Measurements from ENCODE around the gene RIC8B.

The RIC8B gene

DNA sequence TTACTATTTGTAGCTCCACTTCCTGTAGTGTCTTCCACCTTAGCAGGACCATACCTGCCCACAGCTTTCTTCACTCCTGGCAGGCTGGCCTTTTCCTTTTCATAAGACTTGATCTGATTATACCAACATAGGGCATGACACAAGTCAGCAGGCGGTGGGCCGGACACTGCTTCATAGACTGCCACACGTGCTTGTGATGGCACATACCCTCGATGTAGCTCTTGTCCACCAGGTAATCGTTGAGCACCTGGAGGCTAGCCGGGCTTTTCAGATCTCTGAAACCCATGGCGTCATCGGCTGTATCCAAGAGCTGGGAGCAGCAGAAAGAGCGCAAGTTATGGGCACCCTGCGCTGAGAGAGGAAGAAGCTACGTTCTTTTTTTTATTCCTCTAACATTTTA lies 127.6 kb downstream of the RIC8B start:
- DNase-seq: no peak
- Histone ChIP-seq H3K27ac (ENCODE audit: low read length) (no peak overlapping the region), H3K4me2 (ENCODE audit: low read depth, low read length) (no peak overlapping the region), H3K4me3 (ENCODE audit: low read length) (no peak overlapping the region), H3K4me1 (ENCODE audit: low read length) (no peaks in the 10 kb centered on the region), H2AFZ (ENCODE audit: low read length) (no peak overlapping the region), H4K20me1 (ENCODE audit: insufficient read depth, low read length) (no peaks in the 10 kb centered on the region), H3K36me3 (replicated peaks; ENCODE audit: insufficient read depth, low read length) (no peaks in the 10 kb centered on the region), H3K27me3 (replicated peaks; ENCODE audit: insufficient read depth, low read length) (no peaks in the 10 kb centered on the region), H3K9me3 (replicated peaks; ENCODE audit: insufficient read depth, low read length) (no peaks in the 10 kb centered on the region), H3K9me2 (replicated peaks; ENCODE audit: insufficient read depth, low read length) (no peaks in the 10 kb centered on the region), H3K79me2 (ENCODE audit: low read length) (no peaks in the 10 kb centered on the region), H3K9ac (ENCODE audit: low read length) (no peak overlapping the region), H3F3A (ENCODE audit: insufficient read depth, low read length) (no peaks in the 10 kb centered on the region)
- TF ChIP-seq EZH2 (optimal IDR thresholded peaks at IDR 0.05; ENCODE audit: low read depth, low read length) (no peak), EZH2phosphoT487 (IDR thresholded peaks at IDR 0.05; ENCODE audit: low read length) (no peak)
- TF ChIP-seq, protein P1, sequence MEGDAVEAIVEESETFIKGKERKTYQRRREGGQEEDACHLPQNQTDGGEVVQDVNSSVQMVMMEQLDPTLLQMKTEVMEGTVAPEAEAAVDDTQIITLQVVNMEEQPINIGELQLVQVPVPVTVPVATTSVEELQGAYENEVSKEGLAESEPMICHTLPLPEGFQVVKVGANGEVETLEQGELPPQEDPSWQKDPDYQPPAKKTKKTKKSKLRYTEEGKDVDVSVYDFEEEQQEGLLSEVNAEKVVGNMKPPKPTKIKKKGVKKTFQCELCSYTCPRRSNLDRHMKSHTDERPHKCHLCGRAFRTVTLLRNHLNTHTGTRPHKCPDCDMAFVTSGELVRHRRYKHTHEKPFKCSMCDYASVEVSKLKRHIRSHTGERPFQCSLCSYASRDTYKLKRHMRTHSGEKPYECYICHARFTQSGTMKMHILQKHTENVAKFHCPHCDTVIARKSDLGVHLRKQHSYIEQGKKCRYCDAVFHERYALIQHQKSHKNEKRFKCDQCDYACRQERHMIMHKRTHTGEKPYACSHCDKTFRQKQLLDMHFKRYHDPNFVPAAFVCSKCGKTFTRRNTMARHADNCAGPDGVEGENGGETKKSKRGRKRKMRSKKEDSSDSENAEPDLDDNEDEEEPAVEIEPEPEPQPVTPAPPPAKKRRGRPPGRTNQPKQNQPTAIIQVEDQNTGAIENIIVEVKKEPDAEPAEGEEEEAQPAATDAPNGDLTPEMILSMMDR (IDR thresholded peaks at IDR 0.05; ENCODE audit: low read length): no peak

DNA sequence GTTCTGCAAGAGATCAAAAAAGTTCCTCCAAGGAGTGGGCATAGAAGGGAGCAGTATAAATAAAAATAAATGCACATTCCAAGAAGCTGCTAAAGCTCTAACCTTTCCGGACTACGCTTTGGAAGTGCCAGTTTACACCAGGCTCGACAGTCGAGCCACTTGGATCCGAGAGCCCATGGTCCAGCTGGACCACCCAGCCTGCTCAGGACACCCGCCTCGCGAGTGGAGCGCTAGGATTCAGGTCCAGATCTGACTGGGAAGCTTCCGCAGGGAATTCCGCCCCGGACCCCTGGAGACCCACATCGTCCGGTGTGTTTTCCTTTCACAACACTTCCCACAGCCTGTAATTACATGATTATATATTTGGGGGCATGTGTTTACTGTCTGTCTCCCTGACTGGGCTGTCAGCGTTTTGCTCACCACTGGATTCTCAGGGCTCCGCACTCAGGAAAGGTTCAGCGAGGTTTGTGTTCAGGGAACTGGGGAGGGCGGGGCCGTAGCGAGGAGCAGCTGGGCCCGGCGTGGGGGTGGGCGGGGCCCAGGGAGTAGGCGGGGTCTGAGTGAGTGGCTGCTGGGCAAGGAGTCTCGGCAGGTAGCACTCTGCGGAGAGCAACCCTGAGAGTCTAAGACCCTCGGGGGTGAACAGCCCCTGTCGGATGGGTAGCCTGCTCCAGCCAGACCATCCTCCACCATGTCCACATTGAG lies 128.9 kb downstream of the RIC8B start:
- H3K9ac ChIP-seq (ENCODE audit: low read length): no peak overlapping the region
- TF ChIP-seq, protein P1 (IDR thresholded peaks at IDR 0.05; ENCODE audit: low read length): no peak
- no peaks in the 10 kb centered on the region for H3K27me3 ChIP-seq (replicated peaks; ENCODE audit: insufficient read depth, low read length)
- peak overlapping the region; percentile 84 for H3K4me2 ChIP-seq (ENCODE audit: low read depth, low read length)
- H3K27ac ChIP-seq (ENCODE audit: low read length): no peak overlapping the region
- DNase-seq: peak; percentile 81
- H3F3A ChIP-seq (ENCODE audit: insufficient read depth, low read length): no peaks in the 10 kb centered on the region
- no peaks in the 10 kb centered on the region for H3K9me3 ChIP-seq (replicated peaks; ENCODE audit: insufficient read depth, low read length)
- peak overlapping the region; percentile 33 for H2AFZ ChIP-seq (ENCODE audit: low read length)
- H3K4me3 ChIP-seq (ENCODE audit: low read length): peak overlapping the region; percentile 38; the same call in 1 of the 2 replicates
- H3K4me1 ChIP-seq (ENCODE audit: low read length): no peaks in the 10 kb centered on the region
- no peaks in the 10 kb centered on the region for H3K9me2 ChIP-seq (replicated peaks; ENCODE audit: insufficient read depth, low read length)
- no peaks in the 10 kb centered on the region for H3K79me2 ChIP-seq (ENCODE audit: low read length)
- no peaks in the 10 kb centered on the region for H4K20me1 ChIP-seq (ENCODE audit: insufficient read depth, low read length)
- no peaks in the 10 kb centered on the region for H3K36me3 ChIP-seq (replicated peaks; ENCODE audit: insufficient read depth, low read length)

DNA sequence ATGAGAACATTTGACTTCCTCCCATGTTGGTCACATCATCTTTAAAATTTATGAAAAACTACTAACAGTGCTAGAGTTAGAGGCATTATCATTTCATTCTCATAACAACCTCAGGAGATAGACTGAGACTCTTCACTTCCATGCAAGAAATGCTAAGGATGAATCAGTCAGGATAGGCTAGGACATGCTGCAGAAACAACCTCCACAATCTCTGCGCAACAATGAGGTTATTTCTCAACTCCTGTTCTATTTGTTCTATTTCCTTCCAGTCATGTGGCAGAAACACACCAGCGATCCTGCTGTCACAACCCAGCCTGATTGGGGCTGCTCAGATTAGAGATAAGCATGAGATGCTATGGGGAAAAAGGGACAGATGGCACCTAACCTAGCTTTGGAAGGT lies 132.2 kb downstream of the RIC8B start:
- Histone ChIP-seq H3F3A (ENCODE audit: insufficient read depth, low read length) (no peaks in the 10 kb centered on the region), H3K9me2 (replicated peaks; ENCODE audit: insufficient read depth, low read length) (no peaks in the 10 kb centered on the region), H3K4me1 (ENCODE audit: low read length) (peaks cover 17% of the 10 kb centered on the region), H3K27me3 (replicated peaks; ENCODE audit: insufficient read depth, low read length) (no peaks in the 10 kb centered on the region), H3K27ac (ENCODE audit: low read length) (no peak overlapping the region), H3K4me2 (ENCODE audit: low read depth, low read length) (no peak overlapping the region), H3K4me3 (ENCODE audit: low read length) (no peak overlapping the region), H4K20me1 (ENCODE audit: insufficient read depth, low read length) (no peaks in the 10 kb centered on the region), H3K9me3 (replicated peaks; ENCODE audit: insufficient read depth, low read length) (no peaks in the 10 kb centered on the region), H2AFZ (ENCODE audit: low read length) (no peak overlapping the region), H3K9ac (ENCODE audit: low read length) (no peak overlapping the region), H3K79me2 (ENCODE audit: low read length) (no peaks in the 10 kb centered on the region), H3K36me3 (replicated peaks; ENCODE audit: insufficient read depth, low read length) (no peaks in the 10 kb centered on the region)
- DNase-seq: no peak
- TF ChIP-seq EZH2phosphoT487 (IDR thresholded peaks at IDR 0.05; ENCODE audit: low read length) (no peak), EZH2 (optimal IDR thresholded peaks at IDR 0.05; ENCODE audit: low read depth, low read length) (no peak)
- TF ChIP-seq, protein P1 (IDR thresholded peaks at IDR 0.05; ENCODE audit: low read length): no peak

Measured in MM.1S (cell line).